ENCODE measurements around the gene MEIOC. TPM values are rescaled to one million over a fixed set of nuclear protein-coding genes. Genes with fewer than 3 reads are reported as not detected.

MEIOC gene
- total and polyA plus RNA-seq, 9 of the 15 experiments (the other 6 are each of a cell fraction or from before 2014, with no cell fraction given) = 0.04 to 0.23 (median 0.06) TPM; not detected in 5

DNA sequence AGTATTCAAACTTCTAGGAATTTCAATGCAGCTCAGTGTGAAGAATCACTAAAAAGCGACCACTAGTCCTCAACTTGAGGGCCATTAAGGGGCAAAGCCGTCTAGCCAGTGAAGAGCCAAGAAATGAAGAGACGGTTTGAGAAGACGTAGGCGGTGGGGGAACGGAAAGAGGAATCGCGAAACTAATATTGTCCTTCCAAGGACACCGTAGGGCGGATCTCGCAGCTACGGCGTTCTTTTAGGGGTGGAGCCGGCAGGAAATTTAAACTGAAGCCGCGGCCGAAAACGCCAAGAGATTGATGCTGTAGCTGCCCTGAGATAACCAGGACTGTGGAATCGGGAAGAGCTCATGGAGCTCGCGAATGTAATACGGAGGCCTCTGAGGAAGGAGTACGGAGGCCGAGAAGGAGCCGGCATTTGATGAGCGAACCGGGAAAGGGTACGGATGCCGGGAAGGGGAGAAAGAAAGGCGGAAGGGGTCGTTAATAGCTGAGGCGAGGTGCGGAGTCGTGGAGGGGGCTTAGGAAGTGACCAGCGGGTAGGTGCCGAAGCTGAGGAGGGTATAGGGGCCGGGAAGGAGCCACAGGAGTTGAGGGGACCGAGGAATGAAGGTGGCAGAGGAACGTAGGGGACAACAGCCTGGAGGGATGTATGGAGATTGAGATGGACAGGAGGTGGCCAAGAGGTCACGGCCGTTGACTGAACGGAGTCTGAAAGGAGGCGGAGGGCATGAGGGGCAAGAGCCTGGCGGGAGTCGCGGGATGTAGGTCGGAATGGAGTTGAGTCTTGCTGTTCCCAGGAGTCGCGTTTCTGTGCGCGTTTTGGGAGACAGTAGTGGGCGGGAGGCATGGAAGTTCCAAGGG, 52.4 kb downstream of the MEIOC start, which contains the start of gene DBF4B (continued):
- TF ChIP-seq, protein P1, sequence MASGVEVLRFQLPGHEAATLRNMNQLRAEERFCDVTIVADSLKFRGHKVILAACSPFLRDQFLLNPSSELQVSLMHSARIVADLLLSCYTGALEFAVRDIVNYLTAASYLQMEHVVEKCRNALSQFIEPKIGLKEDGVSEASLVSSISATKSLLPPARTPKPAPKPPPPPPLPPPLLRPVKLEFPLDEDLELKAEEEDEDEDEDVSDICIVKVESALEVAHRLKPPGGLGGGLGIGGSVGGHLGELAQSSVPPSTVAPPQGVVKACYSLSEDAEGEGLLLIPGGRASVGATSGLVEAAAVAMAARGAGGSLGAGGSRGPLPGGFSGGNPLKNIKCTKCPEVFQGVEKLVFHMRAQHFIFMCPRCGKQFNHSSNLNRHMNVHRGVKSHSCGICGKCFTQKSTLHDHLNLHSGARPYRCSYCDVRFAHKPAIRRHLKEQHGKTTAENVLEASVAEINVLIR (CRISPR knock-in tag; IDR thresholded peaks at IDR 0.05) = no peak
- TF ChIP-seq SP2 (IDR thresholded peaks at IDR 0.05; ENCODE audit: extremely low read depth, low read depth, low read length, poor library complexity, severe bottlenecking) (no peak), ELF1 (tag; IDR thresholded peaks at IDR 0.05) (peak; percentile 55; the same call in 1 of the 2 replicates), GTF2E2 (tag; IDR thresholded peaks at IDR 0.05) (peak; percentile 37; the same call in 1 of the 2 replicates), DNMT1 (IDR thresholded peaks at IDR 0.05) (no peak), ESRRA (IDR thresholded peaks at IDR 0.05; ENCODE audit: borderline replicate concordance, low read depth) (peak; percentile 61; the same call in 1 of the 2 replicates), POLR2B (IDR thresholded peaks at IDR 0.05; ENCODE audit: low read depth, partially characterized antibody) (peak; percentile 76), SRSF9 (IDR thresholded peaks at IDR 0.05; ENCODE audit: borderline replicate concordance, low read depth, low read length) (no peak), DMBX1 (CRISPR knock-in tag; IDR thresholded peaks at IDR 0.05; ENCODE audit: borderline replicate concordance) (no peak), TARDBP (IDR thresholded peaks at IDR 0.05) (no peak; the same call in 1 of the 2 replicates)
- TF ChIP-seq, protein P2, sequence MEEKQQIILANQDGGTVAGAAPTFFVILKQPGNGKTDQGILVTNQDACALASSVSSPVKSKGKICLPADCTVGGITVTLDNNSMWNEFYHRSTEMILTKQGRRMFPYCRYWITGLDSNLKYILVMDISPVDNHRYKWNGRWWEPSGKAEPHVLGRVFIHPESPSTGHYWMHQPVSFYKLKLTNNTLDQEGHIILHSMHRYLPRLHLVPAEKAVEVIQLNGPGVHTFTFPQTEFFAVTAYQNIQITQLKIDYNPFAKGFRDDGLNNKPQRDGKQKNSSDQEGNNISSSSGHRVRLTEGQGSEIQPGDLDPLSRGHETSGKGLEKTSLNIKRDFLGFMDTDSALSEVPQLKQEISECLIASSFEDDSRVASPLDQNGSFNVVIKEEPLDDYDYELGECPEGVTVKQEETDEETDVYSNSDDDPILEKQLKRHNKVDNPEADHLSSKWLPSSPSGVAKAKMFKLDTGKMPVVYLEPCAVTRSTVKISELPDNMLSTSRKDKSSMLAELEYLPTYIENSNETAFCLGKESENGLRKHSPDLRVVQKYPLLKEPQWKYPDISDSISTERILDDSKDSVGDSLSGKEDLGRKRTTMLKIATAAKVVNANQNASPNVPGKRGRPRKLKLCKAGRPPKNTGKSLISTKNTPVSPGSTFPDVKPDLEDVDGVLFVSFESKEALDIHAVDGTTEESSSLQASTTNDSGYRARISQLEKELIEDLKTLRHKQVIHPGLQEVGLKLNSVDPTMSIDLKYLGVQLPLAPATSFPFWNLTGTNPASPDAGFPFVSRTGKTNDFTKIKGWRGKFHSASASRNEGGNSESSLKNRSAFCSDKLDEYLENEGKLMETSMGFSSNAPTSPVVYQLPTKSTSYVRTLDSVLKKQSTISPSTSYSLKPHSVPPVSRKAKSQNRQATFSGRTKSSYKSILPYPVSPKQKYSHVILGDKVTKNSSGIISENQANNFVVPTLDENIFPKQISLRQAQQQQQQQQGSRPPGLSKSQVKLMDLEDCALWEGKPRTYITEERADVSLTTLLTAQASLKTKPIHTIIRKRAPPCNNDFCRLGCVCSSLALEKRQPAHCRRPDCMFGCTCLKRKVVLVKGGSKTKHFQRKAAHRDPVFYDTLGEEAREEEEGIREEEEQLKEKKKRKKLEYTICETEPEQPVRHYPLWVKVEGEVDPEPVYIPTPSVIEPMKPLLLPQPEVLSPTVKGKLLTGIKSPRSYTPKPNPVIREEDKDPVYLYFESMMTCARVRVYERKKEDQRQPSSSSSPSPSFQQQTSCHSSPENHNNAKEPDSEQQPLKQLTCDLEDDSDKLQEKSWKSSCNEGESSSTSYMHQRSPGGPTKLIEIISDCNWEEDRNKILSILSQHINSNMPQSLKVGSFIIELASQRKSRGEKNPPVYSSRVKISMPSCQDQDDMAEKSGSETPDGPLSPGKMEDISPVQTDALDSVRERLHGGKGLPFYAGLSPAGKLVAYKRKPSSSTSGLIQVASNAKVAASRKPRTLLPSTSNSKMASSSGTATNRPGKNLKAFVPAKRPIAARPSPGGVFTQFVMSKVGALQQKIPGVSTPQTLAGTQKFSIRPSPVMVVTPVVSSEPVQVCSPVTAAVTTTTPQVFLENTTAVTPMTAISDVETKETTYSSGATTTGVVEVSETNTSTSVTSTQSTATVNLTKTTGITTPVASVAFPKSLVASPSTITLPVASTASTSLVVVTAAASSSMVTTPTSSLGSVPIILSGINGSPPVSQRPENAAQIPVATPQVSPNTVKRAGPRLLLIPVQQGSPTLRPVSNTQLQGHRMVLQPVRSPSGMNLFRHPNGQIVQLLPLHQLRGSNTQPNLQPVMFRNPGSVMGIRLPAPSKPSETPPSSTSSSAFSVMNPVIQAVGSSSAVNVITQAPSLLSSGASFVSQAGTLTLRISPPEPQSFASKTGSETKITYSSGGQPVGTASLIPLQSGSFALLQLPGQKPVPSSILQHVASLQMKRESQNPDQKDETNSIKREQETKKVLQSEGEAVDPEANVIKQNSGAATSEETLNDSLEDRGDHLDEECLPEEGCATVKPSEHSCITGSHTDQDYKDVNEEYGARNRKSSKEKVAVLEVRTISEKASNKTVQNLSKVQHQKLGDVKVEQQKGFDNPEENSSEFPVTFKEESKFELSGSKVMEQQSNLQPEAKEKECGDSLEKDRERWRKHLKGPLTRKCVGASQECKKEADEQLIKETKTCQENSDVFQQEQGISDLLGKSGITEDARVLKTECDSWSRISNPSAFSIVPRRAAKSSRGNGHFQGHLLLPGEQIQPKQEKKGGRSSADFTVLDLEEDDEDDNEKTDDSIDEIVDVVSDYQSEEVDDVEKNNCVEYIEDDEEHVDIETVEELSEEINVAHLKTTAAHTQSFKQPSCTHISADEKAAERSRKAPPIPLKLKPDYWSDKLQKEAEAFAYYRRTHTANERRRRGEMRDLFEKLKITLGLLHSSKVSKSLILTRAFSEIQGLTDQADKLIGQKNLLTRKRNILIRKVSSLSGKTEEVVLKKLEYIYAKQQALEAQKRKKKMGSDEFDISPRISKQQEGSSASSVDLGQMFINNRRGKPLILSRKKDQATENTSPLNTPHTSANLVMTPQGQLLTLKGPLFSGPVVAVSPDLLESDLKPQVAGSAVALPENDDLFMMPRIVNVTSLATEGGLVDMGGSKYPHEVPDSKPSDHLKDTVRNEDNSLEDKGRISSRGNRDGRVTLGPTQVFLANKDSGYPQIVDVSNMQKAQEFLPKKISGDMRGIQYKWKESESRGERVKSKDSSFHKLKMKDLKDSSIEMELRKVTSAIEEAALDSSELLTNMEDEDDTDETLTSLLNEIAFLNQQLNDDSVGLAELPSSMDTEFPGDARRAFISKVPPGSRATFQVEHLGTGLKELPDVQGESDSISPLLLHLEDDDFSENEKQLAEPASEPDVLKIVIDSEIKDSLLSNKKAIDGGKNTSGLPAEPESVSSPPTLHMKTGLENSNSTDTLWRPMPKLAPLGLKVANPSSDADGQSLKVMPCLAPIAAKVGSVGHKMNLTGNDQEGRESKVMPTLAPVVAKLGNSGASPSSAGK (IDR thresholded peaks at IDR 0.05) = no peak
- TF ChIP-seq, protein P3, sequence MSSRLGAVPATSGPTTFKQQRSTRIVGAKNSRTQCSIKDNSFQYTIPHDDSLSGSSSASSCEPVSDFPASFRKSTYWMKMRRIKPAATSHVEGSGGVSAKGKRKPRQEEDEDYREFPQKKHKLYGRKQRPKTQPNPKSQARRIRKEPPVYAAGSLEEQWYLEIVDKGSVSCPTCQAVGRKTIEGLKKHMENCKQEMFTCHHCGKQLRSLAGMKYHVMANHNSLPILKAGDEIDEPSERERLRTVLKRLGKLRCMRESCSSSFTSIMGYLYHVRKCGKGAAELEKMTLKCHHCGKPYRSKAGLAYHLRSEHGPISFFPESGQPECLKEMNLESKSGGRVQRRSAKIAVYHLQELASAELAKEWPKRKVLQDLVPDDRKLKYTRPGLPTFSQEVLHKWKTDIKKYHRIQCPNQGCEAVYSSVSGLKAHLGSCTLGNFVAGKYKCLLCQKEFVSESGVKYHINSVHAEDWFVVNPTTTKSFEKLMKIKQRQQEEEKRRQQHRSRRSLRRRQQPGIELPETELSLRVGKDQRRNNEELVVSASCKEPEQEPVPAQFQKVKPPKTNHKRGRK (tag; IDR thresholded peaks at IDR 0.05) = no peak

Measured in K562 (cell line).